KMS-11 (cell line): ENCODE results near the gene TTLL7.
A peak's percentile ranks its signal among the peaks of the same experiment; 100 is the strongest.

Experiments
- H2AFZ ChIP-seq: fragments of 200-600 bp; sonication (generic); 2 replicates; pipeline ENCODE4 v1.6.1; 2016; ENCODE audit warnings: antibody characterized with exemption, mixed run types, low read depth
- H3K27ac ChIP-seq: fragments of 200-600 bp; sonication (generic); 2 replicates; pipeline ENCODE4 v1.6.1; 2016; ENCODE audit warnings: mild to moderate bottlenecking, mixed run types
- H3K27me3 ChIP-seq: fragments of 200-600 bp; sonication (generic); 2 replicates; pipeline ENCODE4 v1.6.1; 2017; ENCODE audit warnings: mild to moderate bottlenecking, low read depth, mixed run types, moderate library complexity; ENCODE audit not compliant: insufficient read depth
- H3K36me3 ChIP-seq: fragments of 200-600 bp; sonication (generic); 2 replicates; pipeline ENCODE4 v1.6.1; 2017; ENCODE audit warnings: mild to moderate bottlenecking, mixed run types; ENCODE audit not compliant: insufficient read depth
- H3K4me1 ChIP-seq: fragments of 200-600 bp; sonication (generic); 2 replicates; pipeline ENCODE4 v1.6.1; 2016; ENCODE audit warnings: mild to moderate bottlenecking, low read depth, mixed run types; ENCODE audit not compliant: poor library complexity, severe bottlenecking
- H3K4me2 ChIP-seq: fragments of 200-600 bp; sonication (generic); 2 replicates; pipeline ENCODE4 v1.7.0; 2016; ENCODE audit warnings: mild to moderate bottlenecking, mixed run types
- H3K4me3 ChIP-seq: fragments of 200-600 bp; sonication (generic); IDR thresholded peaks from 2 replicates; pipeline ENCODE4 v1.6.1; 2017; ENCODE audit warnings: low read depth, low read length, mixed read lengths; ENCODE audit not compliant: insufficient read depth
- H3K79me2 ChIP-seq: fragments of 200-600 bp; sonication (generic); 2 replicates; pipeline ENCODE4 v1.6.1; 2016; ENCODE audit warnings: low read depth, mixed run types; ENCODE audit not compliant: insufficient read depth
- H3K9ac ChIP-seq: fragments of 200-600 bp; sonication (generic); 2 replicates; pipeline ENCODE4 v1.6.1; 2016; ENCODE audit warnings: mild to moderate bottlenecking, mixed run types
- H4K20me1 ChIP-seq: fragments of 200-600 bp; sonication (generic); 2 replicates; pipeline ENCODE4 v1.6.1; 2016; ENCODE audit warnings: mild to moderate bottlenecking, mixed run types; ENCODE audit not compliant: insufficient read depth
- CTCF ChIP-seq: fragments of 200-600 bp; sonication (generic); conservative IDR thresholded peaks from 2 replicates; pipeline ENCODE4 v1.6.1; 2017; ENCODE audit warnings: low read depth, mild to moderate bottlenecking, antibody characterized with exemption, low read length, moderate library complexity, mixed read lengths

Gene TTLL7, protein sequence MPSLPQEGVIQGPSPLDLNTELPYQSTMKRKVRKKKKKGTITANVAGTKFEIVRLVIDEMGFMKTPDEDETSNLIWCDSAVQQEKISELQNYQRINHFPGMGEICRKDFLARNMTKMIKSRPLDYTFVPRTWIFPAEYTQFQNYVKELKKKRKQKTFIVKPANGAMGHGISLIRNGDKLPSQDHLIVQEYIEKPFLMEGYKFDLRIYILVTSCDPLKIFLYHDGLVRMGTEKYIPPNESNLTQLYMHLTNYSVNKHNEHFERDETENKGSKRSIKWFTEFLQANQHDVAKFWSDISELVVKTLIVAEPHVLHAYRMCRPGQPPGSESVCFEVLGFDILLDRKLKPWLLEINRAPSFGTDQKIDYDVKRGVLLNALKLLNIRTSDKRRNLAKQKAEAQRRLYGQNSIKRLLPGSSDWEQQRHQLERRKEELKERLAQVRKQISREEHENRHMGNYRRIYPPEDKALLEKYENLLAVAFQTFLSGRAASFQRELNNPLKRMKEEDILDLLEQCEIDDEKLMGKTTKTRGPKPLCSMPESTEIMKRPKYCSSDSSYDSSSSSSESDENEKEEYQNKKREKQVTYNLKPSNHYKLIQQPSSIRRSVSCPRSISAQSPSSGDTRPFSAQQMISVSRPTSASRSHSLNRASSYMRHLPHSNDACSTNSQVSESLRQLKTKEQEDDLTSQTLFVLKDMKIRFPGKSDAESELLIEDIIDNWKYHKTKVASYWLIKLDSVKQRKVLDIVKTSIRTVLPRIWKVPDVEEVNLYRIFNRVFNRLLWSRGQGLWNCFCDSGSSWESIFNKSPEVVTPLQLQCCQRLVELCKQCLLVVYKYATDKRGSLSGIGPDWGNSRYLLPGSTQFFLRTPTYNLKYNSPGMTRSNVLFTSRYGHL

DNA sequence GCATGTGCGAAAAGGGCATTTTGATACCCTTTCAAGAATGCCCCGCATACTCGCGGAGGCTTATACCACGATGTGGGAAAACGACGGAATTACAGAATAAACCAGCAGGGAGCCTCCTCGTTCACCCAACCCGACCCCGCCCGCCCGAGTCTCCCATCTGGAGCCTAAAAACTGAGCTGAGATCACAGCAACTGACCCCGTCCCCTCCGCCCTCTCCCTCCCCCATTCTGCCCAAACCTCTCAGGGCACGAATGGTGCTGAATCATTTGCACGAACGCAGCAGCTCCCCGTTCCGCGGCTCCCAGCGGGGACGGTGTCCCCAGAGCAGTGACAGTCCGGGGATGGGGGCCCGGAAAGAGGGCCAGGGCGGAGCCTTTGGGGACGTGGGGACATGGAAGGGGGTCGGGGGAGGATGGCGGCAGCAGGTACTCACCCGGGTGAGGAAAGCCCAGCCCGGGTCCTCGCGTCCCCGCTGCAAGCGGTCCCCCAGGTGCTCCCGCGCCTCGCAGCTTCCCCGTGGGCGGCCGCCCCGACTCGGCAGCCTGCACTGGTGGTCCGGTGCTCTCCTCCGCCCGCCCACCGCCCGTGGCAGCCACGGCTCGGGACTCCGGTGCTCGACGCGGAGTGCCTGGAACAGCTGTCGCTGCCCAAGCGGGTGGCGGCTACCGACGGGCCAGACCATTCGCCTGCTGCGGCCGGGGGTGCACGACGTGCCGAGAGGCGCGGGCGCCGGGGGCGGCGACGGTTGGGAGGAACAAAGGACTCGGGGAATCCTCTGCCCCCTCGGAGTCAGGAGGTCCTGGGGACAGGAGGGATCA, at the start of gene TTLL7:
Gene TTLL7, minus strand, starts transcription at position 635 of the 818 bp plus-strand sequence. CDS start 46,921 bp downstream, outside the sequence.
- H3K9ac ChIP-seq, result peak within 1 kb of the TSS; percentile 94
- H3K4me1 ChIP-seq, result peaks cover 16% of the 10 kb centered on the region
- no peaks in the 10 kb centered on the region for H3K36me3 ChIP-seq
- no peaks in the 10 kb centered on the region for H4K20me1 ChIP-seq
- H3K27me3 ChIP-seq, result no peaks in the 10 kb centered on the region
- peak within 1 kb of the TSS; percentile 83 for H2AFZ ChIP-seq
- peak within 1 kb of the TSS; percentile 42 for H3K4me3 ChIP-seq
- no peaks in the 10 kb centered on the region for H3K79me2 ChIP-seq
- peak within 1 kb of the TSS; percentile 50 for H3K27ac ChIP-seq
- peak within 1 kb of the TSS; percentile 94 for H3K4me2 ChIP-seq
- no peak for TF ChIP-seq CTCF

- Histone ChIP-seq H3K9ac (no peak overlapping the region), H3K4me2 (no peak overlapping the region), H3K36me3 (no peaks in the 10 kb centered on the region), H2AFZ (no peak overlapping the region), H3K4me3 (no peak overlapping the region), H3K27ac (no peak overlapping the region), H4K20me1 (no peaks in the 10 kb centered on the region), H3K27me3 (no peaks in the 10 kb centered on the region), H3K4me1 (no peaks in the 10 kb centered on the region), H3K79me2 (no peaks in the 10 kb centered on the region)
- TF ChIP-seq CTCF, result no peak
These were observed 43.5 kb upstream of the TTLL7 start for GRCh38 chr1:84042461-84042860.

DNA sequence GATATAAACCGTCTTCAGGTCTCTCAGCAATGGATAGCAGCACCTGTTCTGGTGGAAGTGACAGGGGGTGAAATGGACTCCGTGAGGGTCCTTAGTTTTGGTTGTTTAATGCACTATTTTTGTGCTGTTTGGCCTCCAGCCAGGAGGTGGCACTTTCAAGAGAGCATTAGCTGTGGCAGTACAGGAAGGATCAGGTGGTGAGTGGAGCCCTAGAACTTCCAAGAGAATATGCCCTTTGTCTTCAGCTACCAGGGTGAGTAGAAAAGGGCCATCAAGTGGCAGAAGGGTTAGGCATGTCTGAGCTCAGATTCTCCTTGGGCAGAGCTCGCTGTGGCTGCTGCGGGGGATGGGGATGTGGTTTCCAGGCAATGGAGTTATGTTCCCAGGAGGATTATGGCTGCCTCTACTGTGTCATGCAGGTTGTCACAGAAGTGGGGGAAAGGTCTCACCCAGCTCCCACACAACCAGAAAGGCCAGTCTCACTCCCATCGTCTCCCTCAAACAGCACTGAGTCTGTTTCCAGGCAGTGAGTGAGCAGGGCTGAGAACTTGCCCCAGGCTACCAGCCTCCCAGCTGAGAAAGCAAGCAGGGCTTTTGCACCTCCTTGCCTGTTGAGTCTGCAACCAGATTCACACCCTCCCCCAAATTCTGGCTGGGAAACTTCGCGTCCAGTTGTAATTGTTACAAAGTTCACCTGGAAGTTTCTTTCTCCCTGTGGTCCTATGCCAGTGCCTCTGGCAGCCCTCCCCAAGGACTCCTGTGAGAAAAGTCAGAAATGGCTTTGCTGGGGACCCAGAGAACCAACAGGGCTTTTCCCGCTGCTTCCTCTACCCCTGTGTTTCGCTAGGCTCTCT, 39.1 kb upstream of the TTLL7 start:
- no peaks in the 10 kb centered on the region for H3K27me3 ChIP-seq

More for the DNA sequence above, 39.1 kb upstream of the TTLL7 start:
- Histone ChIP-seq H3K36me3 (no peaks in the 10 kb centered on the region), H3K9ac (no peak overlapping the region), H3K27ac (no peak overlapping the region), H3K79me2 (no peaks in the 10 kb centered on the region), H3K4me3 (no peak overlapping the region), H2AFZ (no peak overlapping the region), H3K4me1 (no peaks in the 10 kb centered on the region), H4K20me1 (no peaks in the 10 kb centered on the region), H3K4me2 (no peak overlapping the region)
- no peak for TF ChIP-seq CTCF
